RWPE1 (cell line): ENCODE measurements around the gene RAB3C.

Source experiments
- CTCF ChIA-PET: fragments of 350-600 bp; sonication (Branson Sonifier 250); formaldehyde crosslinking; extraction: SDS; loops from one replicate; lab custom pipeline; 2021; lab: Yijun Ruan, JAX
- POLR2A ChIA-PET: fragments of 400-600 bp; formaldehyde crosslinking; extraction: SDS; loops from one replicate; lab custom pipeline; 2020; ENCODE audit warnings: antibody characterized with exemption; ENCODE audit not compliant: low non-redundant PET; lab: Yijun Ruan, JAX
- DNase-seq: peaks from one replicate; pipeline ENCODE4 v3.0.0; 2012; ENCODE audit warnings: low spot score
- H3K27ac ChIP-seq: fragments of 450-650 bp; 2 replicates; pipeline ENCODE4 v1.5.1; 2017
- CTCF ChIP-seq: fragments of 450-650 bp; conservative IDR thresholded peaks from 2 replicates; pipeline ENCODE4 v1.5.1; 2017; ENCODE audit warnings: low read depth, mild to moderate bottlenecking

The RAB3C gene

GRCh38 chr5:58893551-58893950, 310.7 kb downstream of the RAB3C start:
- ChIA-PET CTCF (interaction anchor here (0.7 to 1.4 kb wide), 4 partner anchors 18 to 281 kb away, joined by 3 to 4 read pairs (median 4); no protein-coding TSS in a partner anchor), POLR2A (no interaction called here)
- TF ChIP-seq CTCF, result no peak

GRCh38 chr5:58898006-58898405, 315.1 kb downstream of the RAB3C start:
- no peak overlapping the region for H3K27ac ChIP-seq
- POLR2A ChIA-PET, result no interaction called here
- CTCF ChIA-PET, result no interaction called here
- no peak for DNase-seq
- TF ChIP-seq CTCF, result no peak

More at GRCh38 chr5:58893551-58893950, 310.7 kb downstream of the RAB3C start:
- peak; percentile 21 for DNase-seq
- H3K27ac ChIP-seq, result no peak overlapping the region

- no peak for TF ChIP-seq CTCF
- no peak overlapping the region for H3K27ac ChIP-seq
- CTCF ChIA-PET, result no interaction called here
- no peak for DNase-seq
- POLR2A ChIA-PET, result no interaction called here
These were observed 315.7 kb downstream of the RAB3C start for GRCh38 chr5:58898538-58898937.

GRCh38 chr5:58901271-58901670, 318.4 kb downstream of the RAB3C start:
- POLR2A ChIA-PET, result no interaction called here
- no peak for TF ChIP-seq CTCF
- CTCF ChIA-PET, result interaction anchor here (0.6 to 1.1 kb wide), 3 partner anchors 10 to 272 kb away, joined by 6 to 7 read pairs (median 6); no protein-coding TSS in a partner anchor
- H3K27ac ChIP-seq, result no peak overlapping the region
- DNase-seq, result no peak

GRCh38 chr5:58902305-58902704, 319.4 kb downstream of the RAB3C start:
- POLR2A ChIA-PET, result no interaction called here
- CTCF ChIA-PET, result interaction anchor here (1.1 kb wide), 1 partner anchor 11 kb away, joined by 6 read pairs; no protein-coding TSS in a partner anchor
- no peak for DNase-seq
- no peak overlapping the region for H3K27ac ChIP-seq
- no peak for TF ChIP-seq CTCF

- no peak for DNase-seq
- CTCF ChIA-PET, result interaction anchor here (0.7 kb wide), 1 partner anchor 749 kb away, joined by 3 read pairs; no protein-coding TSS in a partner anchor
- no peak for TF ChIP-seq CTCF
- no peak overlapping the region for H3K27ac ChIP-seq
- POLR2A ChIA-PET, result no interaction called here
These were observed 319.9 kb downstream of the RAB3C start for GRCh38 chr5:58902765-58903164.
